NCI-H2196 (cell line): ENCODE results near the gene NOS1.

ENCODE experiments used
- DNase-seq: peaks from one replicate; lab custom pipeline; 2025; ENCODE audit not compliant: unreplicated experiment; lab: John Stamatoyannopoulos, UW

NOS1 gene

GRCh38 chr12:117333331-117333881 lies 28.0 kb downstream of the NOS1 start:
- DNase-seq = no peak

GRCh38 chr12:117331691-117332090 lies 29.7 kb downstream of the NOS1 start:
- no peak for DNase-seq

- no peak for DNase-seq
Observed at GRCh38 chr12:117330441-117331113, 30.8 kb downstream of the NOS1 start.

- DNase-seq = no peak
Observed at GRCh38 chr12:117329756-117330155, 31.7 kb downstream of the NOS1 start.

- no peak for DNase-seq
Observed at GRCh38 chr12:117328556-117329100, 32.8 kb downstream of the NOS1 start.

GRCh38 chr12:117322428-117322827 lies 39.0 kb downstream of the NOS1 start:
- no peak for DNase-seq

- no peak for DNase-seq
Observed at GRCh38 chr12:117321572-117321971, 39.9 kb downstream of the NOS1 start.

- no peak for DNase-seq
Observed at GRCh38 chr12:117318591-117318990, 42.8 kb downstream of the NOS1 start.

- DNase-seq = no peak
Observed at GRCh38 chr12:117316336-117316735, 45.1 kb downstream of the NOS1 start.

GRCh38 chr12:117313926-117314325 lies 47.5 kb downstream of the NOS1 start:
- no peak for DNase-seq

GRCh38 chr12:117312770-117313169 lies 48.7 kb downstream of the NOS1 start:
- DNase-seq = no peak

- DNase-seq = no peak
Observed at GRCh38 chr12:117309276-117309925, 52.0 kb downstream of the NOS1 start.

GRCh38 chr12:117300174-117300573 lies 61.3 kb downstream of the NOS1 start:
- DNase-seq = no peak

- DNase-seq = no peak
Observed at GRCh38 chr12:117298648-117299225, 62.7 kb downstream of the NOS1 start.

GRCh38 chr12:117298191-117298590 lies 63.2 kb downstream of the NOS1 start:
- no peak for DNase-seq

- DNase-seq = no peak
Observed at GRCh38 chr12:117294189-117294603, 67.2 kb downstream of the NOS1 start.

GRCh38 chr12:117293510-117293909 lies 67.9 kb downstream of the NOS1 start:
- no peak for DNase-seq

GRCh38 chr12:117292688-117293087 lies 68.7 kb downstream of the NOS1 start:
- DNase-seq = no peak

GRCh38 chr12:117284140-117284539 lies 77.3 kb downstream of the NOS1 start:
- DNase-seq = no peak

- no peak for DNase-seq
Observed at GRCh38 chr12:117282490-117282889, 78.9 kb downstream of the NOS1 start.

- no peak for DNase-seq
Observed at GRCh38 chr12:117280019-117280680, 81.3 kb downstream of the NOS1 start.
